ENCODE data around the gene PGBD5. TPM values are rescaled to one million over a fixed set of nuclear protein-coding genes. Genes with fewer than 3 reads are reported as not detected.

PGBD5 gene
- polyA plus RNA-seq, 1 donor from 2014 or later, result not detected

GRCh38 chr1:230332061-230332460 lies 94.1 kb downstream of the PGBD5 start:
- Mint-ChIP-seq H3K36me3 (peaks cover 2% of the 10 kb centered on the region), H3K27ac (no peak overlapping the region), H3K9me3 (peaks cover 0 to 2% (median 0%) of the 10 kb centered on the region in 3 donors), H3K4me1 (peaks cover 0 to 11% (median 6%) of the 10 kb centered on the region in 3 donors), H3K4me3 (no peak overlapping the region), H3K27me3 (peaks cover 16% of the 10 kb centered on the region)

GRCh38 chr1:230330157-230330556 lies 96.0 kb downstream of the PGBD5 start:
- Mint-ChIP-seq H3K9me3 (no peaks in the 10 kb centered on the region), H3K4me3 (peak overlapping the region in 1 of 4 donors; percentile 3), H3K27ac (no peak overlapping the region)

GRCh38 chr1:230328342-230329015 lies 97.7 kb downstream of the PGBD5 start:
- no peak overlapping the region for H3K27ac Mint-ChIP-seq
- no peak overlapping the region for H3K4me3 Mint-ChIP-seq
- peaks cover 2% of the 10 kb centered on the region for H3K36me3 Mint-ChIP-seq
- H3K4me1 Mint-ChIP-seq, result peaks cover 0 to 11% (median 6%) of the 10 kb centered on the region in 3 donors
- peaks cover 8% of the 10 kb centered on the region for H3K27me3 Mint-ChIP-seq
- no peaks in the 10 kb centered on the region for H3K9me3 Mint-ChIP-seq

More at GRCh38 chr1:230330157-230330556, 96.0 kb downstream of the PGBD5 start:
- H3K36me3 Mint-ChIP-seq, result peaks cover 2% of the 10 kb centered on the region
- peaks cover 12% of the 10 kb centered on the region for H3K27me3 Mint-ChIP-seq
- peaks cover 0 to 11% (median 6%) of the 10 kb centered on the region in 3 donors for H3K4me1 Mint-ChIP-seq

- Mint-ChIP-seq H3K27me3 (peaks cover 8% of the 10 kb centered on the region), H3K4me3 (peak overlapping the region in 1 of 4 donors; percentile 54), H3K9me3 (no peaks in the 10 kb centered on the region), H3K27ac (no peak overlapping the region), H3K4me1 (peaks cover 0 to 8% (median 6%) of the 10 kb centered on the region in 3 donors), H3K36me3 (no peaks in the 10 kb centered on the region)
These were observed 98.2 kb downstream of the PGBD5 start for GRCh38 chr1:230327892-230328284.

GRCh38 chr1:230326971-230327891 lies 98.9 kb downstream of the PGBD5 start:
- Mint-ChIP-seq H3K9me3 (no peaks in the 10 kb centered on the region), H3K27me3 (peaks cover 8% of the 10 kb centered on the region), H3K27ac (no peak overlapping the region), H3K36me3 (no peaks in the 10 kb centered on the region), H3K4me1 (peaks cover 0 to 8% (median 6%) of the 10 kb centered on the region in 3 donors), H3K4me3 (peak overlapping the region in 1 of 4 donors; percentile 54)

- H3K4me3 Mint-ChIP-seq, result no peak overlapping the region
- no peaks in the 10 kb centered on the region for H3K36me3 Mint-ChIP-seq
- no peak overlapping the region for H3K27ac Mint-ChIP-seq
- no peaks in the 10 kb centered on the region for H3K9me3 Mint-ChIP-seq
- H3K4me1 Mint-ChIP-seq, result peaks cover 0 to 7% (median 6%) of the 10 kb centered on the region in 3 donors
- H3K27me3 Mint-ChIP-seq, result peaks cover 10% of the 10 kb centered on the region
These were observed 102.4 kb downstream of the PGBD5 start for GRCh38 chr1:230323686-230324085.

- Mint-ChIP-seq H3K4me1 (peaks cover 0 to 4% (median 4%) of the 10 kb centered on the region in 3 donors), H3K27ac (no peak overlapping the region), H3K9me3 (no peaks in the 10 kb centered on the region), H3K27me3 (peaks cover 4% of the 10 kb centered on the region), H3K36me3 (no peaks in the 10 kb centered on the region), H3K4me3 (no peak overlapping the region)
These were observed 103.1 kb downstream of the PGBD5 start for GRCh38 chr1:230322967-230323547.

- no peak overlapping the region for H3K4me3 Mint-ChIP-seq
- H3K9me3 Mint-ChIP-seq, result no peaks in the 10 kb centered on the region
- no peaks in the 10 kb centered on the region for H3K4me1 Mint-ChIP-seq
- peaks cover 2% of the 10 kb centered on the region for H3K27me3 Mint-ChIP-seq
- H3K27ac Mint-ChIP-seq, result no peak overlapping the region
- H3K36me3 Mint-ChIP-seq, result no peaks in the 10 kb centered on the region
These were observed 103.7 kb downstream of the PGBD5 start for GRCh38 chr1:230322421-230322756.

- Mint-ChIP-seq H3K9me3 (no peaks in the 10 kb centered on the region), H3K36me3 (no peaks in the 10 kb centered on the region), H3K4me1 (no peaks in the 10 kb centered on the region), H3K27ac (no peak overlapping the region), H3K27me3 (peaks cover 2% of the 10 kb centered on the region), H3K4me3 (no peak overlapping the region)
These were observed 104.3 kb downstream of the PGBD5 start for GRCh38 chr1:230321741-230322420.

GRCh38 chr1:230321341-230321740 lies 104.8 kb downstream of the PGBD5 start:
- no peaks in the 10 kb centered on the region for H3K36me3 Mint-ChIP-seq
- H3K4me3 Mint-ChIP-seq, result no peak overlapping the region
- peaks cover 2% of the 10 kb centered on the region for H3K27me3 Mint-ChIP-seq
- no peaks in the 10 kb centered on the region for H3K4me1 Mint-ChIP-seq
- no peaks in the 10 kb centered on the region for H3K9me3 Mint-ChIP-seq
- H3K27ac Mint-ChIP-seq, result no peak overlapping the region

- no peaks in the 10 kb centered on the region for H3K36me3 Mint-ChIP-seq
- no peaks in the 10 kb centered on the region for H3K4me1 Mint-ChIP-seq
- H3K27me3 Mint-ChIP-seq, result peaks cover 2% of the 10 kb centered on the region
- no peak overlapping the region for H3K27ac Mint-ChIP-seq
- no peaks in the 10 kb centered on the region for H3K9me3 Mint-ChIP-seq
- H3K4me3 Mint-ChIP-seq, result no peak overlapping the region
These were observed 105.3 kb downstream of the PGBD5 start for GRCh38 chr1:230320804-230321203.

GRCh38 chr1:230319014-230319747 lies 107.0 kb downstream of the PGBD5 start:
- H3K4me3 Mint-ChIP-seq, result peak overlapping the region in 1 of 4 donors; percentile 22
- peaks cover 2% of the 10 kb centered on the region for H3K27me3 Mint-ChIP-seq
- H3K4me1 Mint-ChIP-seq, result no peaks in the 10 kb centered on the region
- no peaks in the 10 kb centered on the region for H3K9me3 Mint-ChIP-seq
- no peak overlapping the region for H3K27ac Mint-ChIP-seq
- no peaks in the 10 kb centered on the region for H3K36me3 Mint-ChIP-seq

- Mint-ChIP-seq H3K4me3 (no peak overlapping the region), H3K27me3 (peaks cover 2% of the 10 kb centered on the region), H3K9me3 (no peaks in the 10 kb centered on the region), H3K27ac (no peak overlapping the region), H3K36me3 (no peaks in the 10 kb centered on the region), H3K4me1 (no peaks in the 10 kb centered on the region)
These were observed 108.0 kb downstream of the PGBD5 start for GRCh38 chr1:230317823-230318819.

Data from IgD-negative memory B cell (primary cell).